HG02973 (cell line): ENCODE measurements around the gene ZFAND3.
A peak's percentile ranks its signal among the peaks of the same experiment; 100 is the strongest.
"Not testable (repeated sequence)": the region's sequence is repeated elsewhere in the genome, so short reads cannot be mapped to it uniquely, and the experiment has no call there.

Source experiments
- ATAC-seq: cut with Tn5 transposase; IDR thresholded peaks from one replicate; pipeline ENCODE4 v1.9.1; 2021; ENCODE audit warnings: moderate library complexity; ENCODE audit not compliant: unreplicated experiment

Gene ZFAND3

GRCh38 chr6:38033442-38033982, 214.0 kb downstream of the ZFAND3 start:
- ATAC-seq: no peak

GRCh38 chr6:38034274-38034914, 214.9 kb downstream of the ZFAND3 start:
- ATAC-seq: no peak

GRCh38 chr6:38035478-38035877, 216.0 kb downstream of the ZFAND3 start:
- no peak for ATAC-seq

- no peak for ATAC-seq
These were observed 220.0 kb downstream of the ZFAND3 start for GRCh38 chr6:38039502-38039901.

- ATAC-seq: no peak
These were observed 220.7 kb downstream of the ZFAND3 start for GRCh38 chr6:38040254-38040653.

- no peak for ATAC-seq
These were observed 223.8 kb downstream of the ZFAND3 start for GRCh38 chr6:38043259-38043753.

- no peak for ATAC-seq
These were observed 226.3 kb downstream of the ZFAND3 start for GRCh38 chr6:38045701-38046305.

- no peak for ATAC-seq
These were observed 228.0 kb downstream of the ZFAND3 start for GRCh38 chr6:38047562-38047961.

- not testable (repeated sequence) for ATAC-seq
These were observed 230.4 kb downstream of the ZFAND3 start for GRCh38 chr6:38049861-38050397.

- no peak for ATAC-seq
These were observed 232.4 kb downstream of the ZFAND3 start for GRCh38 chr6:38051819-38052434.

- no peak for ATAC-seq
These were observed 235.1 kb downstream of the ZFAND3 start for GRCh38 chr6:38054527-38055202.

GRCh38 chr6:38055203-38055589, 235.7 kb downstream of the ZFAND3 start:
- no peak for ATAC-seq

- ATAC-seq: no peak
These were observed 236.8 kb downstream of the ZFAND3 start for GRCh38 chr6:38056361-38056760.

GRCh38 chr6:38057994-38058393, 238.5 kb downstream of the ZFAND3 start:
- ATAC-seq: peak; percentile 60

- no peak for ATAC-seq
These were observed 242.5 kb downstream of the ZFAND3 start for GRCh38 chr6:38062066-38062465.

GRCh38 chr6:38063973-38064372, 244.4 kb downstream of the ZFAND3 start:
- no peak for ATAC-seq

- no peak for ATAC-seq
These were observed 244.9 kb downstream of the ZFAND3 start for GRCh38 chr6:38064431-38064830.

GRCh38 chr6:38065734-38066305, 246.3 kb downstream of the ZFAND3 start:
- ATAC-seq: no peak

- ATAC-seq: no peak
These were observed 247.9 kb downstream of the ZFAND3 start for GRCh38 chr6:38067263-38067980.
